HG03457 (cell line): ENCODE data around the gene MTA3.
"Not testable (repeated sequence)": the region's sequence is repeated elsewhere in the genome, so short reads cannot be mapped to it uniquely, and the experiment has no call there.

ENCODE experiments used
- ATAC-seq: cut with Tn5 transposase; IDR thresholded peaks from one replicate; pipeline ENCODE4 v1.9.1; 2021; ENCODE audit warnings: moderate number of reproducible peaks; ENCODE audit not compliant: unreplicated experiment

Gene MTA3

DNA sequence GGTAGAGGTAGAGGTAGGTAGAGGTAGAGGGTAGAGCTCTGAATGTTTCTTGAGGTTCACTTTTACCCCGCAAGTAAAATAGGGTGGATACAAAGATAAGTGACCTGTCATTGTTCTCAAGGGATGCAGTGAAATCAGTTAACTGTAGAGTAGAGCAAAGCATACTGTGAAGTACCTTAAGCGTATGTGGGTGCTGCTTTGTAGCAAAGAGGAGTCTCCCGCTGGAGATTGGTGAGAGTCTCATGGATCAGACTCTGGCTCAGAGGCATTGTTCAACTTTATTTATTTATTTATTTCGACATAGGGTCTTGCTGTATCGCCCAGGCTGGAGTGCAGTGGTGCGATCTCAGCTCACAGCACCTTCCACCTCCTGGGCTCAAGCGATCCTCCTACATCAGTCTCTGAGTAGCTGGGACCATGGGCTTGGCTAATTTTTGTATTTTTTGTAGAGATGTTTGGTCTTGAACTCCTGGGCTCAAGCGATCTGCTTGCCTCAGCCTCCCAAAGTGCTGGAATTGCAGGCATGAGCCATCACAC lies 38.7 kb downstream of the MTA3 start:
- ATAC-seq = no peak

GRCh38 chr2:42613281-42614064 lies 45.0 kb downstream of the MTA3 start:
- no peak for ATAC-seq

DNA sequence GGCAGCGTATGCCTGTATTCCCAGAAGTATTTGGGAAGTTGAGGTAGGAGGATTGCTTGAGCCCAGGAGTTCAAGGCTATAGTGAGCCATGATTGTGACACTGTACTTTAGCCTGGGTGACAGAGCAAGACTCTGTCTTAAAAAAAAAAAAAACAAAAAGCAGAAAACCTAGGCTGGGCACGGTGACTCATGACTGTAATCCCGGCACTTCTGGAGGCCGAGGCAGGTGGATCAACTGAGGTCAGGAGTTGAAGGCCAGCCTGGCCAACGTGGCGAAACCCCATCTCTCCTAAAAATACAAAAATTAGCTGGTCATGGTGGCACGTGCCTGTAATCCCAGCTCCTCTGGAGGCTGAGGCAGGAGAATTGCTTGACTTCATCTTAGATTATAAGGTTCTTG lies 46.4 kb downstream of the MTA3 start:
- ATAC-seq = no peak

- ATAC-seq = no peak
Observed at GRCh38 chr2:42618116-42618515, 49.7 kb downstream of the MTA3 start.

DNA sequence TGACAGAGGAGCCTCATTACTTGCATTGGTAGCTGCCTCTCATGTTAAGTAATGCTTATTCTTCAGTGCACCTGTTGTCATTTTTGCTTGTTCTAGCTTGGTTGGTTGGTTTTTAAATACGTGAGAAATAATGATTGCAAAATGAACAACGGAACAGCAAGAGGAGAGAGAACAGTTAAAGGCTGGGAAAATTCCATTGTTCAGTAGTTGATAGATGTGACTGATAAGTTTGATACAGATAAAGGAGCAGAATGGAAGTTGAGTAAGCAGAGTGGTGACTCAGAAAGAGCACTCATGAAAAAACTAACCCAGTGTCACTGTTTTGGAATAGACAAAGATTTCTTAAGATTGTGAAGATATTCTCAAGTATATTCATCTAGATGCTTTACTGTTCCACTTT lies 50.5 kb downstream of the MTA3 start:
- ATAC-seq = no peak

GRCh38 chr2:42621626-42622025 lies 53.2 kb downstream of the MTA3 start:
- not testable (repeated sequence) for ATAC-seq

DNA sequence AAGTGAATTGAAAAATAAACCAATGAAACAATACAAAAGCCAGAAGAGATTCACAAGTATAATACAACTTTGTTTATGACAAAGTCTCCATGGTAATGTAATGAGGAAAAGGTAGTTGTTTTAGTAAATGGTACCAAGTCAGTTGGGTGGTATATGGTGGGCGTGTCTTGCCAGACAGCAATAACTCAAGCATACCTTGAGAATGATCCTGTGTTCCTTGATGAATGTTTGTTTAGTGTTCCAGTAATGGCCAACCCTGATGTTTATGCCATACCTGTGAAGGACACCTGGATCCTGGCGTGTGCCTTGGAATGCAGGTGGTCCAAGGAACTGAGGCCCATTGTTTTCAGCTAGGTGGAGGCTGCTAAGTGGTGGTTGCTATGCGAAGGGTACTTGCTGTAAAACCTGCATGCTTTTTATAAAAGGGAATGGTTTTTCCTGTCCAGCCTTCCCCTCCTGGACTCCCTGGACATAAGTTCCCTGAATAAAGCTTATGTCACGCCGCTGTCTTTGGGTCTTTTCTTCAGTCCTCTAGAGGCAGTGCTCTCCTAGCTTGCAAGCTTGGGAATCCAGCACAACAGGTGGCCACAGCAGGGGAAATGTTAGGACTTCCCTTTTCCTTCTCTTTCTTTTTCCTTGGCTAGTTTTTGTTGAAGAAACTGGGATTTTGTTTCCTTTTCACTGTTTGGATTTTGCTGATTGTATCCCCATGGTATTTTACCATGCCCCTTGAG lies 54.7 kb downstream of the MTA3 start:
- ATAC-seq = no peak

DNA sequence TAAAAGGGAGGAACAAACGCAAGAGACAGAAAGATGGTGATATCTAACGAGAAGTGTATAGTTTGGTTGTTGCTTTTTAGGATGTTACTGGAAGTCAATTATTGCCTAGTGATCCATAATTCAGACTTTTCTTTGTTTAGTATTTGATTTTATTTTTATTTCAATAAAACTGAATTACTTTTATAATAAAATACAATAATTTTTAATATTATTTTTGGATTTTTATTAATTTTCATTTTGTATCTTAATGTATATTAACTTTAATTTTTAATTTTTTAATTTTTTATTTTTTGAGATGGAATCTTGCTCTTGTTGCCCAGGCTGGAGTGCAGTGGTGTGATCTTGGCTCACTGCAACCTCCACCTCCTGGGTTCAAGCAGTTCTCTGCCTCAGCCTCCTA lies 55.6 kb downstream of the MTA3 start:
- no peak for ATAC-seq

DNA sequence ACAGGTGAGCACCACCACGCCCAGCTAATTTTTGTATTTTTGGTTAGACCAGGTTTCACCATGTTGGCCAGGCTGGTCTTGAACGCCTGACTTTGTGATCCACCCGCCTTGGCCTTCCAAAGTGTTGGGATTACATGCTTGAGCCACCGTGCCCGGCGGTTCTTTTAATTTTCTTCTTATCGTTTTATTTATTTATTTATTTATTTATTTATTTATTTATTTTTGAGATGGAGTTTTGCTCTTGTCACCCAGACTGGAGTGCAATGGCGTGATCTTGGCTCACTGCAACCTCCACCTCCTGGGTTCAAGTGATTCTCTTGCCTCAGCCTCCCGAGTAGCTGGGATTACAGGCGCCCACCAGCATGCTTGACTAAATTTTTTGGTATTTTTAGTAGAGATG lies 59.6 kb downstream of the MTA3 start:
- ATAC-seq = not testable (repeated sequence)

DNA sequence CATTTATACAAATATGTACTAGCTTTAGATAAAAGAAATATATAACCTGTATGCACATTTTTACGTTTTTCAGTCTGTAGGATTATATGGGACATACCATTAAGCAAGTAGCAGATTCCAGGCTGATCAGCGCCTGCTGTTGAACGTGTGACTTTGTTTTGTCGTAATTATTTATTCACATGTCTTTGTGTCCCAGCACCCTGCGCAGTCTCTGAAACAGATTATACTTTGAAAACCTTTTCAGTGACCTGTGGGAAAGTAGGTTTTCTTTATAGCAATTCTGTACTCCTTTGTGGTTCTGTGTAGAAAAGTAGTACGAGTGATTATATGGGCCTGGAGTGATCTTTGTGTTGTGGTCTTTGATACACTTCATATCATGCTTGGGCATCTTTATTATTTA lies 68.5 kb downstream of the MTA3 start:
- no peak for ATAC-seq

DNA sequence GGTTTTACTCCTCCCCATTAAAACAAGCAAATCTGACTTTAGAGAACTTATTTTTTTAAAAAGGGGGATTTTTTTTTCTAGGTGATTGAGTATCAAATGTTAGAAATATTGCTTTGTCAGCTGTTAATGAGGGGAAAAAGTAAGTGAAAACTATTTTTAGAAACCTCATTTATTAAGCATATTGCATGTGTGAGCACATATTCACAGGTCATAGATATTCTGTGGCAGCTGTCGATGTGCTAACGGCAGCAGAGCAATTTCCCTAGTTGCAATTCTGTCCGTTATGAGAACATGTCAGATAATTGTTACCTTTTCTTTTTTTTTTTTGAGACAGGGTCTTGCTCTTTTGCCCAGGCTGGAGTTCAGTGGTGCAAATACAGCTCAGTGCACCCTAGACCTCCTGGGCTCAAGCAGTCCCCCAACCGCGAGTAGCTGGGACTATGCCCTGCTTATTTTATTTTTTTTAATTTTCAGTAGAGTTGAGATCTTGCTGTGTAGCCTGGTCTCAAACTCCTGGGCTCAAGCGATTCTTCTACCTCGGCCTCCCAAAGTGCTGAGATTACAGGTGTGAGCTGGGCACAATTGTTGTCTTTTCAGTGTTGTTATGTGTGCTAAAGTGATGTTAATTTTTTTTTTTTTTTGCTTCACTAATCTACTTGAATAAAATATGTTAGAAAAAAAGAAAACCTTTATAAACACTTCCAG lies 69.8 kb downstream of the MTA3 start:
- no peak for ATAC-seq

- ATAC-seq = no peak
Observed at GRCh38 chr2:42639340-42640077, 71.1 kb downstream of the MTA3 start.

GRCh38 chr2:42640261-42640660 lies 71.8 kb downstream of the MTA3 start:
- no peak for ATAC-seq

- not testable (repeated sequence) for ATAC-seq
Observed at GRCh38 chr2:42642371-42642770, 73.9 kb downstream of the MTA3 start.

DNA sequence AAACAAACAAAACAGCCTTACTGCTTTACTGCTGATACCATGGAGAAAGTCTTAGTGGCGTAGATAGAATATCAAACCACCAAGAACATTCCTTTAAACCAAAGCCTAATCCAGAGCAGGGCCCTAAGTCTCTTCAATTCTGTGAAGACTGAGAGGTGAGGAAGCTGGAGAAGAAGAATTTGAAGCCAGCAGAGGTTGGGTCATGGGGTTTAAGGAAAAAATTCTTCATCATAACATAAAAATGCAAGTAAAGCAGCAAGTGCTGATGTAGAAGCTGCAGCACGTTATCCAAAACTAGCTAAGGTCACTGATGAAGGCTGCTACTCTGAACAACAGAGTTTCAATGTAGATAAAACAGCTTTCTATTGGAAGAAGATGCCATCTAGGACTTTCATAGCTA lies 77.1 kb downstream of the MTA3 start:
- ATAC-seq = no peak

DNA sequence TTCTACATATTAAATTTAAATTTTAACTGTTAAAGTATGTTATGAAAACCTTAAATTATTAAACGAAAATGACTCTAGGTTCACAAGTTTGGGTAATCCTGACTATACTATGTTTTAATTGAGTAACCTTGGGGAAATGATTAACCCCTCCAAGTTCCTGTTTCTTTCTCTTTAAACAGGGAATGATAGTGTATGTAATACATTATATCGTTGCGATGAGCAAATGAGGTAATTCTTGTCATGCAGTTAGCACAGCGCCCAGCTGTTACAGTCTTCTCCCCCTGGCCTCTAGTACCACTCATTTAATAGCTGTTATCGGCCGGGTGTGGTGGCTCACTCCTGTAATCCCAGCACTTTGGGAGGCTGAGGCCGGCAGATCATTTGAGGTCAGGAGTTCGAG lies 80.4 kb downstream of the MTA3 start:
- ATAC-seq = no peak

DNA sequence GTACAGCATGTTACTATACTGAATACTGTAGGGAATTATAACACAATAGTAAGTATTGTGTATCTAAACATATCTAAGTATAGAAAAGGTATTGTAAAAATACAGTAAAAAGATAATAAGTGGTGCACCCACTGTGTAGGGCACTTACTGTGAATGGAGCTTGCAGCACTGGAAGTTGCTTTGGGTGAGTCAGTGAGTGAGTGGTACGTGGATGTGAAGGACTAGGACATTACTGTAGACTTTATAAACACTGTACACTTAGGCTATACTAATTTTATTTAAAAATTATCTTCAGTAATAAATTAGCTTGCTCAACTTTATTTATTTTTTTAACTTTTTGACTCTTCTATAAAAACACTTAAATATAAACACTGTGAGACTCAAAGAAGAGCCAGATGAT lies 82.6 kb downstream of the MTA3 start:
- no peak for ATAC-seq

DNA sequence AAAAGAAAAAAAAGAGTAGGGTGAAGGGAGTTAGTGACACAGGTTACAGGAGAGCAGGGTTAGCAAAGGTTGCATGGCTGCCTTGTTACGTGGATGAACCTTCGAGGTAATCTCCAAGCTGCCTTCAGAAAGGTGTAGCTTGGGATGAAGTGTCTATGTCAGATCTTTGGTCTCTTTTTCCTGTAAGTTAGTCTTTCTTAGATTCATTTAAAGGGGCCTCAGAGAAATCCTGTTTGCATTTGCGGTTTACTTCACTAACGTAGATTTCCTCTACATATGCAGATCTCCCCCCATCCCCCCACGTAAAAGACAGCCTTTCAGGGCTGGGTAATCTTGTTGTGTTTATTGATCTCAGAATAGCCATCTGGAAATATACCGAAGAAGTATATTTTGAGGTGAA lies 83.7 kb downstream of the MTA3 start:
- no peak for ATAC-seq

DNA sequence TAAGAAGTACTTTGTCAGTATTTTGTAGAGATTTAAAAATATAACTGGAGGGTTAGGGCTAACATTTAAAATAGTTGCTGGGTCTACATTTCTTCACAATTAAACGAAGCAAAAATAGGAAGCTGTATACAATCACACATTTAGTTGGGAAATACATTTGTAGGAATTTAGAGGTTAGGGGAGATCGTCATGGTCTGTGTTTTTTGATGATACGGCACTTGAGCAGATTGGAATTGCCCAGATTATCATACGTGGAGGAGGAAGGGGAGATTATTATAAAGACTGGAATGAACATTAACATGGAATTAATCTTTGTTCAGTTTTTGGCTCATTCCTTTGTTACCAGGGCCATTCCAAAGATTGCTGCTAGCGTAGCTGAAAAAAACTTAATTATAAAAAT lies 84.6 kb downstream of the MTA3 start:
- no peak for ATAC-seq

DNA sequence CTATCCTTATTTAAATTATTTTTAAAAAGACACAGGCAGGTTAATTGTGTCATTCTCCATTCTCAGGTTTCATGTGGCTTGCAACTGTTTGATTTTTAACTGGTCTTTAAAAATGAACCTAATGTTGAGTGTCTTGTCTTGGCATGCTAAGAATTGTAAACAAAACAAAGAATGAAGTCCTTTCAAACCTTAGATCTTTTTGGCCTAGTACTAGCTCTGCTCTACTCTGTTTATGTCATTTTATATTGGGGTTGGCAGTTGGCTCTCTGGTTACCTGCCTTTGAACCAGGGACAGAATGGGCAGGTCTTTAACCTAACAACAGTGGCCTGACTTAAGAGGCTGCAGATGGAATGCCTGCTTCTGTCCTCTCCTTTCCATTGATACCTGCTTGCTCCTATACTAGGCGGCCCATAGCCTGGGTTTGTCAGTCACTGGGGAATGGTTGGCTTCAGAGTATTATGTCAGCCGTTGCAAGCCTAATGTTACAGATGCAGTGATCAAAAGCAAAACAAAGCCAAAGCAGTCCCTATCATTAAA lies 85.5 kb downstream of the MTA3 start:
- ATAC-seq = no peak

DNA sequence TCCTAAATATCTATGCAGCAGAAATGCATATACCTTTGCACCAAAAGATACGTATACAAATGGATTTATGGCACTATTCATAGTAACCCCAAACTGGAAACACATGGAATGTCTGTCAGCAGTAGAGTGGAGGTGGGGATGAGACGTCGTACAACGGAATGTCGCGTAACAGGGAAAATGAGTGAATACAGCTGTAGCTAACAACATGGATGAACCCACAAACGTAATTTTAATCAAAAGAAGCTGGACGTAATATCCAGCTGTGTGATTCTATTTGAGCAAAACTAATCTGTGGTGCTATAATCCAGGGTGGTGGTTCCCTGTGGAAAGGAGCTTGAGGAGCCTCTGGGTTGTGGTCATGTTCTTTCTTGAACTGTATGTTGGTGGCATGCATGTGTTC lies 89.9 kb downstream of the MTA3 start:
- no peak for ATAC-seq
